Stimulated activated CD8-positive, alpha-beta memory T cell treated with anti-CD3 and anti-CD28 coated beads, Interleukin-7, amount 100 ng/mL, for 48 hours (primary cell): ENCODE results near the gene PCNX3.

Experiments used
- DNase-seq, 2 donors: peaks; one replicate each; pipeline ENCODE4 v3.0.0-alpha.2; 2020; ENCODE audit warnings: low read depth in 1 of 2; ENCODE audit errors: extremely low read depth in 1 of 2

Gene PCNX3

GRCh38 chr11:65580031-65580692 lies 35.4 kb upstream of the PCNX3 start:
- DNase-seq: no peak

GRCh38 chr11:65580756-65581155 lies 34.8 kb upstream of the PCNX3 start:
- DNase-seq: no peak

- no peak for DNase-seq
These were observed 33.6 kb upstream of the PCNX3 start for GRCh38 chr11:65581928-65582327.

GRCh38 chr11:65583589-65583988 lies 32.0 kb upstream of the PCNX3 start:
- no peak for DNase-seq

- no peak for DNase-seq
These were observed 31.5 kb upstream of the PCNX3 start for GRCh38 chr11:65584106-65584505.

- DNase-seq: no peak
These were observed 30.8 kb upstream of the PCNX3 start for GRCh38 chr11:65584723-65585171.

- no peak for DNase-seq
These were observed 30.0 kb upstream of the PCNX3 start for GRCh38 chr11:65585396-65586246.

GRCh38 chr11:65586247-65586630 lies 29.3 kb upstream of the PCNX3 start:
- DNase-seq: no peak

- DNase-seq: no peak
These were observed 28.9 kb upstream of the PCNX3 start for GRCh38 chr11:65586676-65587075.

GRCh38 chr11:65588199-65589054 lies 27.1 kb upstream of the PCNX3 start:
- DNase-seq: peak; percentile 77 to 82

- DNase-seq: peak in 1 of 2 donors; percentile 67
These were observed 25.9 kb upstream of the PCNX3 start for GRCh38 chr11:65589444-65590239.

- DNase-seq: no peak
These were observed 25.3 kb upstream of the PCNX3 start for GRCh38 chr11:65590240-65590738.

- no peak for DNase-seq
These were observed 23.4 kb upstream of the PCNX3 start for GRCh38 chr11:65591939-65592857.

- DNase-seq: no peak
These were observed 22.6 kb upstream of the PCNX3 start for GRCh38 chr11:65592858-65593517.

- DNase-seq: no peak
These were observed 21.8 kb upstream of the PCNX3 start for GRCh38 chr11:65593518-65594414.

GRCh38 chr11:65595131-65595530 lies 20.4 kb upstream of the PCNX3 start:
- DNase-seq: no peak

- no peak for DNase-seq
These were observed 19.9 kb upstream of the PCNX3 start, which contains the start of gene KCNK7 for GRCh38 chr11:65595543-65596281. KCNK7 (minus strand) TSS chr11:65595800; CDS start chr11:65595772, 28 bp downstream.
